Stimulated activated CD4-positive, alpha-beta T cell treated with anti-CD3 and anti-CD28 coated beads, Interleukin-4, amount 100 ng/mL, for 24 hours (primary cell): ENCODE results near the gene SEMA7A.

Experiments used
- DNase-seq: peaks from one replicate; pipeline ENCODE4 v3.0.0-alpha.2; 2020

Gene SEMA7A

DNA sequence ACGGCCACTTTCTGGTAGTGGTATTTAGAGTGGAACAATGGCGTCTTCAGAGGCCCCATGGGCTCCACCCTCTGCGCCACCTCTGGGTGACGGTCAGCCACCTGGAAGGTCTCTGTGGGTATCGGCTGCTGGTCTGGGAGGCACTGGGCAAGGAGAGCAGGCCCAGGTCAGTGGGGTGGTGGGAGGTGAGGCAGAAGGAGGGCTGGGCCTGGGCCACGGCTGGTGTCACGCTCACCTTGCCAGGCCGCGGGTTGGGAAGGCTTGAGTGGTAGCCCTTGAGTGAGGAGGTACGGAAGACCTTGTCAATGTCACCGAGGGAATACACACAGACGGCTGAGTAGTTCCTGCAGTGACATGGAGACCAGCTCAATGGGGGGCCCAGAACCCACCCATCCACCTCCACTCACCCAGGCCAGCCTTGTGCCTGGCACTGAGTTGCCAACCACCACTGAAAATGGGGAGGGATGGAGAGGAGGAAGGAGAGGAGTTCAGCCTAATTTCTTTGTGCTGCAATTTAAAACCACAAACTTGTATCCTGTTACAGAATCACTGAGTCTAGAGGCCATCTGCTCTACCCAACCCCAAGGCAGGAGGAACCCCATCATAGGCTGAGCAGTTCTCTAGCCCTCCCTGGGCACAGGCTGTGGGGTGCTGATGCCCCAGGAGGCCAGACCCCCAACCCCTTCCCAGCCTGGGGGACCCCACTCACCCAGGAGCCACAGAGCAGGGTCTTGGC is 19.0 kb downstream of the SEMA7A start:
- DNase-seq: no peak

DNA sequence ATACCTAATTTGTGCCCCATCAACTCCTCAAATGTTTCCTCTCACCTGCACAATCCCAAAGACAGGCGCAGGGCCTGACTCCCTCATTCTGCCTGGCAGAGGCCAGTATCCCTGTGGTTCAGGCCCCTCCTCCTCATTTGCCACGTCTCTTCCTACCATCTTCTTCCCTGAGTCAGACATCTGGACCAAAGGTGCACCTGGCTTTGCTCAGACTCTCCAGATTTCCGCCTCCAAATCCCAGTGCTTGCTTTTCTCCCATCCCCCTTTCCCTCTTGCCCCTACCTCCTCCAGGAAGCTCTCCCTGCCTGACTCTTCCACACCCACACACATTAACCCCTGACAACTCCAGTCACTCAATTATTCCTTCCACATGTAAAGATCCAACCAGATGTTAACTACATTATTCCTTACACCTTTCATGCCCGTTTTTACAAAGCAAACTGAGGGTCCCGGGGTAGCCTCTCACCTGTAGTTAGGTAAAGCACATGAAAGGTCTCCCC is 19.6 kb downstream of the SEMA7A start:
- no peak for DNase-seq

DNA sequence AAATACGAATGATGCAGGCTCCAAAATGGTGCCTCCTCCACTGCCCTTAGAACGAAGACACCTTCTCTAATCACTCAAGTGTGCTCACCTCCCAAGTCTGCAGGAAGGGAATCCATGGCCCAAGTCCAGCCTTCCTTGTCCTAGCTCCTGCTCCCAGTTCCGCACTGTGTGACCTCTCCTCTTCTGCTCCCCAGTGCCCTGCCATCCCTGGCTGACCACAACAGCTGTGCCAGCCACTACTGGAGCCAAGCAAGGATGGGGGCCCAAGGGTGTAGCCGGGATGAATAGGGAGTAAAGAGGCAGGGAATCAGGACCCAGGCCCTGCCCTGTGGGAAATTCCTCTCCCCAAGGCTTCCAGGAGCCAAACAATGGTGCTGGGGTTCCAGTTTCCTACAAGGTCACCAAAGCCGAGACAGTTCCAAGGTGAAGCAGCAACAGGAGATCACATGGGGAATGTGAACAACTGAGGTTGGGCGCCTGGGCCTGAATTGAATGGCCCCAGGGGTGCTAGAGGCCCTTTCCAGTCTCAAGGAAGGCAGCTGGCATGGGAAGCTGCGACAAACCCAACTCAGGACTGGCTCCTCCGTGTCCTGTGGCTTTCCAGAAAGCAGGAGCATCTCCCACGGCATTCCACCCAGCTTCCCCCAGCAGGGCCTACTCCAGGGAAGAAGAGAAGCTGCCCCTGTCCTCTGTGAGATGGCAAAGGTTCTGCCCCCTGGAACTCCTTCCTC is 20.2 kb downstream of the SEMA7A start:
- DNase-seq: no peak

DNA sequence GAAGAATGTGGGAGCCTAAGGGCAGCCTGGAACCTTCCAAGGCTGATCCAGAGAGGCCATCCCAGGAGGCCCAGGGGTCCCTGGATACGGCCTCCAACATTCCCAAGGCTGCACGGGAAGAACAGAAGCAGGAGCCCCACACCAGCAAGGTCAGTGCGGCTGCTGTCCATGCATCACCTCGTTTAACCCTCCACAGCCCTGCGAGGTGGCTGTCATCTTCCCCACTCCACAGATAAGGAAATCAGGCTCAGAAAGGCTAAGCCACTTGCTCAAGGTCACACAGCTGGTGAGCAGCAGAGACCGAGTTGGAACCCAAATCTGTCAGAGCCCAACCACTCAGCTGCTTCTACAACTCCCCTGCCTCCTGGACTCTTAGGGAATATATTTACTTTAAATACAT is 21.6 kb downstream of the SEMA7A start:
- no peak for DNase-seq

DNA sequence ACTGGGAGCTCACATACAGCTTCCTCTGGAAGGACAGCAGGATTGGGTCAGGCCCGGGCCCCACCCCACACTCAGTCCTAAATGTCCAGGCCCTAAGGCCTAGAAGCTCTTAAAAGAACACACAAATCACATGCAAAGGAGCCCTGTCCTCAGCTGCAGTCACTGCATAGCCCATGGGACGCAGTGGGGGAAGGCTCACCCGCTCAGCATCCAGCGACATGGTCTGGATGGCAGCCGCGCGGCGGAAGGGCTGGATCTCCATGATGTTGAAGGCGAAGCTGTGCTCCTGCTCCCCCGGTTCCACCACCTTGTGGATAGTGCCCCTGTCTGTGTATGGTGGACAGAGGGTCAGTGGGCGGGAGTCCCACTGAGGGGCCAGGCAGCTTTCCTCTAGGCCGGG is 22.1 kb downstream of the SEMA7A start:
- DNase-seq: no peak

DNA sequence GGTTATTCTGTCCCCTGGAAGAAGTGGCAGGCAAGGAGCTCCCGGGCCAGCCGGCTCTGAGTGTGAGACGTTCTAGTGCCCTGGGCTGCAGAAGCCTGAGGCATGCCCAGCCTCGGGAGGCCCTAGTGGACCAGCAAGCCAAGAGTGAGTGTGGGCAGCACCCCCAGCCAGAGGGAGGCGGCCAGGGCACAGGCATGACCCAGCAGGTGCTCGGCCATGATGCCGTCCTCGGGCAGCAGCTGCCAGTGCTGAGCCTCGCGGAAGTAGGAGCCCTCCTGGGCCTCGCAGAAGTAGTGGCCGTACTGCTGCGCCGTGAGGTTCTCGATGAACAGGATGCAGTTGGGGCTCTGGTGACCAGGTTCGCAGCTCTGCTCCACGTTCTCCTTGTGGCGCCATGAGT is 23.3 kb downstream of the SEMA7A start:
- DNase-seq: no peak

DNA sequence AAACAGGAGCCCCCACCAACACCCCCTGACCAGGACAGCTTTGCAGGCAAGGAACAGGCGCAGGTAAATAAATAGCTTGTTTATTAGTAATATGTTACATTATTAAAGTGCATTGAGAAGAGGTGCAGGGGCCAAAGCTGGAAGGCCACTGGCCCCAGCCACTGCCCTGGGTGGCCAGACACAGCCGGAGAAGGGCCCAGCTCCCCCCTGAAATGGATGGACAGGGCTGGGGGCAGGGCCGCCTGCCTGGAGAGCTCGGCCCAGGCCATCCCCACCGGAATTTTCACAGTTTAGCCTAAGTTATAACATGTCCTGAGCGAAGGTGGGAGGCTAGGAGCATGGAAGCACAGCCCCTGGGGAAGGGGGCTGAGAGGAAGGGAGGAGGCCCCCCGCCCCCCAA is 24.5 kb downstream of the SEMA7A start:
- DNase-seq: no peak

DNA sequence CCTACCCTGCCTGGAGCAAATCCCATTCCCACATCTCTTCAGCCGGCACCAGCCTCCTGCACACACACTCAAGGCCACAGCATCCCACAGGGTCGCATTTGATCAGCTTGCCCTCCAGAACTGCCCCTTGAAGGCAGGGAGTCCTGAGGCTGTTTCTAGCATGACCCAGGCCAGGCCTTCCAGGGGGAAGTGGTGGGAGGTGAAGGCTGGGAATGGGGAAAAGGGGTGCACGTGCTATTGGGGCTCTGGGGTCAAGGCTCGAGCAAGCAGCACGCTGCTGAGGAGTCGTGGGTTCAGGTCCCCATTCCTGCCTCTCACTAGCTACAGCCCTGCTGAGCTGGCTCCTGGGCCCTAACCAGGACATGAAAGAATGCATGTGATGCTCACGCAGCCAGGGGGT is 24.9 kb downstream of the SEMA7A start:
- DNase-seq: no peak

DNA sequence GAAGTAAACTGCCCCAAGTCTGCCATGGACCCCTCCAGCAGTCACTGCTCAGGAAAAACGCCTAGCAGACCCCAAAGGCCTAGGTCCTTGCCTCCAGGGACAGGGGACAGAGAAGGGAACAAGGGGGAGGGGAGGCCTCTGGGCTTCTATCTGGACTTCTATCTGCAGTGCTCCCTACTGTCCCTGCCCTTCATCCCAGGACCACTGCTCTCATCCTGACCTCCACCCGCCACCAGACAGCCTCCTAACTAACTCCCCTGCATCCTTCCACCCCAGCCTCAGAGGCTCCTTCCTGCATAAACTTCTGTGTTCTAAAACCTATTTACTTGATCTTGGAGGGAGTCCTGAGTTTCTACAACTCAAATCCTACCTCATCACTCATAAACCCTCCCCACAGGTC is 25.4 kb downstream of the SEMA7A start:
- DNase-seq: no peak

DNA sequence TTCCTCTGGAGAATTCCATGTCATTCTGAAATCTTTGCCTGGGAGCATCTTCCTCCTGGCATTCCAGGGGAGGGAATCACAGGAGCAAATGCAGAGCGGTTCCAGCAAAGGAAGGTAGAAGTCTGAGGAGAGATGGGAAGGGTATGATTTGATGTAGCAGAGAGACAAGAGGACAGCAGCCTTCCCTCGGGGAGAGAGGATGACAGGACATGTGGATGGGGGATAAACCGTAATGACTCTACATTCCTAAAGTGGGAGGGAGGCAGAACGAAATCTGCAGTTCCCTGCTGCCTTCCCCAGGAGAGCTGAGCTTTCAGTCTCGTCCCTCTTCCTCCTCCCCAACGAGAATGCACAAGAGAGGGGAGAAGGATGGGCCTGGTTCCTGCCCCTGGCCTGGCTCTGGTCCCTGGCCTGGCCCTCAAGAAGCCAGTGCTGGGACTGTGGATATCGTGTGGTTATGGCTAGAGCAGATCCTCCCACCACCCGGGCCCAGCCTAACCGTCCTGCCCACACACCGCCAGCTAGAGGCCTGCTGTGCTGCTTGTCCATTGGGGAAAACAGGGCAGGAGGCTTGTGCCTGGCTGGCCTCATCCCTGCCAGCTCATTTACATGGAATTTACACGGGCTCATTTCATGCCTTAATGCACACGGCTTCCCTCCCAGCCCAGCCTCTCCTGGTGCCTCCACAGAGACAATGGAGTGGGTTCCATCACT is 26.6 kb downstream of the SEMA7A start:
- DNase-seq: no peak

DNA sequence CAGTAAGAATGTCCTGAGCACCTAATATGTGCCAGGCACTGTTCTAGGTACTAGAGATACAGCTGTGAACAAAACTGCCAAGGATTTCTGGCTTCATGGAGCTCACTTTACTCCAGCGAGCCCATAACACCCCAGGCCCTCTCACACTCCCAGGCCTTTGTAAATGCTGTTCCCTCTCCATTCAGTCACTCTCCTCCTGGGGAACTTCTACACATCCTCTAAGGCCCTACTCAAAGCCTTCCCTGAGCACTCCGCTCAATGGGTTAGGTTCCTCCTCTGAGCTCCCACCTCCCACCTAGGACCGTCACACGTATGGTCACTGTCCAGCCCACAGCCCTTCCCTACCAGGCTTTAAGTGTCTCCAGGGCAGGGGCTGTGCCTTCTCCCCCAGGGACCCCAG is 27.2 kb downstream of the SEMA7A start:
- no peak for DNase-seq

DNA sequence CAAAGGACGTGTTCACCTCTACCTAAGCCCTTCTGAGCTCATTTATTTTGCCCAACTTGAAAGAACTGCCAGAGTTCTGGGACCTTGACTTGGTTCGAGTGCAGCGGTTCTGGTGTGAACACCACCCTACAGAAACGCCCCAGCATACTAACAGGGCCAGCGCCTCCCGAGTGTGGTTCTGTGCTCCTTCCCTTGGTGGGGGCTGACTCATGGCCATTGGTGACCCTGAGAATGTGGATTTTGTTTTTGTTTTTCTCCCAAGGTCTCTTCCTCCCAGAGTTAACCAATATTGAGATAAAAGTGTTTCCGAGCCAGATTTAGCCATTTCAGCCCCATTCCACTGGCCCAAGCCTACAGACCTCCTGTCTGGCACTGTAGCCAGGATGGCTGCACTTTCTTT is 27.9 kb downstream of the SEMA7A start:
- DNase-seq: no peak

DNA sequence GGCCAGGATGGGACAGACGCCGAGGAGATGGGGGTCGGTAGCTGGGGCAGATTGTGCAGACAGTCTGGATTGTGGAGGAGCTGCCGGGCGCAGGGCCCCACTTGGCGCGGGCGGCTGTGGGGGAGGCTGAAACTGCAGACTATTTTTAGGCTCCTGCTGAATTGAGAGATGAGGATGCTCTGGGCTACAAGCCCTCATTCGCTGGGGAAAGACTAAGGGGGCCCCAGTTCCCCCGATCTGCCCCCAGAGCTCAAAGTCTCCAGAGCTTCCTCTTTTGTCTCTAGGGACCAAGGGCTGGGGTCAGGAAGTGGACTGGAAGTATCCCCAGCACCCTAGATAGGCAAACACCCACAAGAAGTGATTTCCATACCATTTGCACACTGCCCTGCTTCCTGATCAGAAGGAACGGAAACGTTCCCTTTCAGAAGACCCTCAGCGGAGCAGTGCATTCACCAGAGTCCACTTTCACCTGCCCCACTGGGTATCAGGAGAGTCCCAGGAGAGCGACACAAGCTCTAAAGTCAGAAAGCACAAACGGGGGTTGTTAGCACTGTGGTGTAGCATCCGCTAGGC is 29.7 kb downstream of the SEMA7A start:
- DNase-seq: no peak

DNA sequence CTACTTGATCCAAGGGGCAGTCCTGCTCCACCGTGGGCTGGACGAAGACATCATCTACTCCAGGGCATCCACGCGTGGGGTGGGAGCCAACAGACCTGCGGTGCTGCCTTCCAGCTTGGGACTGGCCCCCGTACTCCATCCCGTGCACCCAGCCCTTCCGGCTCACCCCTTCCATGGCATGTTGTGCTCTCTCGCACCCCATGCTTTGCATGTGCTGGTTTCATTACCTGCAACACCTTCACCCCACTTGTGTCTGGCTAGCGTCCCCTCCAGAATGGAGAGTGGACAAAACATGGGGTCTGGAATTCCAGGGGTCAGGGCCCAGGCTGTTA is 30.2 kb downstream of the SEMA7A start:
- DNase-seq: no peak

DNA sequence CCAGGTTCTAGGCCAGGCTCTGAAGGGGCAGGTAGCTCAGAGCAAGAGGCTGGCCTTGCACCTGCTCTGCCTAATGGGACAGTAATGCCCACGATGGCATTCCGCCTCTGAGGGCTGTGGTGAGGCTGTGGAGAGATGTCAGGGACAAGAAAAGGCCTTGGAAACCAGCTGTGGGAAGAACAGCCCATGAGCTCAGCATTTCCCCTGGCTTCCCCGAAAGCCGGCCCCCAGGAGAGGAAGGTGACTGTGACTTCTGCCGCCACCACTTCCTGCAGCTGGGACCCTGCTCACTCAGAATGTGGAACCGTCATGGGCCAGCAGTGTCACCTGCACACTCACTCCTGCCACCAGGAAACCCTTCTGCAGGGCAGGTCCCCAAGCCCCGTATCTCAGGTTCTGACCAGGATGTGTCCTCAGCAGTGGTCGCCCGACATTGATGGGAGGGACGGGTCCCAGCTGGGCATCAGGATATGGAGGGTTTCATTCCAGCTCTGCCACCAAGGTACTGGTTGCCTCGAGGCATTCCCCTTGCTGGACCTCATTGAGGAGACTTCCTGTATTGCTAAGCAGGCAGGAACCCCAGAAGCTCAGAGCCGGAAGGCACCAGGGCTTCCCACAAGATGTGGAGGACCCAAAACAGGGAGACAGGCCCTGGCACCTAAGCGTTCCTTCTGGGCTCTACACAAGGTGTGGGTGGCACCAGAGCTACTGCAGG is 30.7 kb downstream of the SEMA7A start:
- peak; percentile 86 for DNase-seq

DNA sequence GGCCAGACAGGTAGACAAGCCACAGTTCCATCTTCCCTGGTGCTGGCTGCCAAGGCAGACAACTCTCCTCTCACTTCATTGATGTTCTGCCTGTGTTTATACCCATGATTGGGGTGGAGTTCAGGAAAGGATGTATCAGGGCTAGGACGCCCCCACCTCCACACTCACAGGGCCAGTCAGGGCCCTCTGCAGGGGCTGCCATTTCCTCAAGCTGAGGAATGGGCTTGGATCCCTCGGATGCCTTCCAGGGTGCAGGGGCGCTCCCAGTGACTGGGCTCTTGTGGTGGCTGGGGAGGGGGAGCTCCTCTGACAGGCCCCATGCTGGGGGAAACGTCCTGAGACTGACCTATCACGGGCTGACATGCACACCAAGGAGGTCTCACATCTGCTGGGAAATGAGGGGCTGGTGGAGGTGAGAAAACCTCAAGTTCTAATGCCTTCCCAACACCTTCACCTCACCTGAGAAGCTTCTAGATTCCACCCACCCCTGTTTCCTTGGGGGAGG is 31.4 kb downstream of the SEMA7A start:
- no peak for DNase-seq

DNA sequence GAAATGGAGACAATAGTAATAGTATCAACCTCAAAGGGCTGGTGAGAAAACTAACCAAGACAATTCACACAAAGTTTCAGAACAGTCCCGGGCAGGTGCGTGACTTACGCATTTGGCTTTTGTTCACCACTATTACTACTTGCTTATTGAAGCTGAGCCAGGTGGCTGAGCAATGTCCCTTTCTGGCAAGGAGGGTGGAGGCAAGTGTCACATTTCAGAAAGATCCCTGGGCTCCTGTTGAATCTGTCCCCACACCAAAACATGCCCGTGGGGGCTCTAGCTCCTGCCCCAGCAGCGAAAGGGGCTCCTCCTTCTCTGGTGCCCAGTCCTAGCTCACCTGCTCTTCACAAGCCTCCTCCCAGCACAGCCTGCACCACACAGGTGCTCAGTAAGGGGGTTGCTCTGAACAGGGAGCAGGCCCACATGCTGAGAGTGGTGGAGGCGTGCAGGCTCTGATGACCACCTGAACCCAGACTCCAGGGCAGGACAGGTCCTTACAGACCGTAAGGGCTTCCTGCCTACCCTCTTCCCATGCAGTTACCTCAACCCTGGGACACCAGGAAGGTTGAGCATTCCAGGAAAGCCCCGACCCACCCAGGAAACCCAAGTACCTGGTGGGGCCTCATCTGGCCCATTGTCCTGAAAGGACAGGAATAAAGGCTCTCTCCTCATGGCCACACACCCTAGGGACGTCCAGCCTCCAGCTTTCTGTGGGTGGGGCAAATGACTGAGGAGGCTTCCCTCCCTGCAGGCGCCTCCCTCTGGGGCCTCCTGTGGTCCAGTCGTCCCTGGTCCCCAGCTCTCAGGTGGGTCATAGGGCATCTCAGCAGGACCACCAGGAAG is 32.6 kb downstream of the SEMA7A start:
- peak; percentile 56 for DNase-seq

DNA sequence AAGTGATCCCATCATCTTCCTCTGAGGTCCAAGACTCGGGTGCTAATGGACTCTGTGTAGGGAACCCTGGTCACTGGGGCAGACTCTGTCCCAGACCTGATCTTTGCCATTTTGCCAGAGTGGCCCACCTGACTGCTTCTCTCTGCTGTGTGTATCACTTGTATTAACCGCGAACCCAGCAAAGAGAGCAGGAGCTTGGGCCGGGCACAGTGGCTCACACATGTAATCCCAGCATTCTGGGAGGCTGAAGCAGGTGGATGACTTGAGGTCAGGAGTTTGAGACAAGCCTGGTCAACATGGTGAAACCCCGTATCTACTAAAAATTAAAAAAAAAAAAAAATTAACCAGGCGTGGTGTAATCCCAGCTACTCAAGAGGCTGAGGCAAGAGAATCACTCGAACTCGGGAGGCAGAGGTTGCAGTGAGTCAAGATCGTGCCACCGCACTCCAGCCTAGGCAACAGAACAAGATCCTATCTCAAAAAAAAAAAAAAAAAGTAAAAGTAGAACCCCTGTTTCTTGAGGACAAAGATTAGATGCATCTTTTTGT is 33.4 kb downstream of the SEMA7A start:
- DNase-seq: peak; percentile 44

DNA sequence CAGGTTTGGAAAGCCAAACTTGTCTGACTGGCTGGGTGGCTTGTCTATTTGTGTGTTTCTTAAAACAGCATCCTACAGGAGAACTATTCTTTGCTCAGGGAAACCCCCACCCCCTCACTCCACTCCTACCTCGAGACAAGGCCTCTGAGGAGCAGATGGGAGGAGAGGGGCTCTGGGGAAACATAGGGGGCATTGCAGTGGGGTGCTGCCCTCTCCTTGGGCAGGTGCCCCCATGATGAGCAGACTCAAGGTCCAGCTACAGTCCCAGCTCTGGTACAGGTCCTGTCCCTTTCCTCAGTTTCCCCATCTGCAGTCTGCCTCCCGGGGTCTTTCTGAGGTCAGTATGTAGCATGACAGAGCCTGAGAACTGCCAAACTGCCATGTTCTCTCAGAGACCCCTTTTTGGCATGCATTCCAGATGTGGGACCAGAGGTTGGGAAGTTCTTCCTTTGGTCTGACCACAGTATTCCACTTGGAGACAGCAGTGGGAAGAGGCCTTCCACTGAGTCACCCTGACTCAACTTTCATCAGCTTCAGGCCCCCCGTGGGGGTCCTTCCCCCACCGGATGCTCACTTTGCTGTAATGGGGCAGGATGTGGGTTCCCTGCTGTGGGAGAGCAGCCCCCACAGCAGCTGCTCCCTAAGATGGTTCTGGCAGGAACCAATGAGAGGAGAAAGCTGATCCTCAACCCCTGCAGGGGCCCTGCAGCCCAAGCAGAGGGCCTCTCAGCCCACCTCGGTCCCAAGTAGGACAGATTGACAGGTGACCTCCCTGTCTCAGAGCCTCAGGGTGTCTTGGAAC is 34.0 kb downstream of the SEMA7A start:
- DNase-seq: peak; percentile 64

DNA sequence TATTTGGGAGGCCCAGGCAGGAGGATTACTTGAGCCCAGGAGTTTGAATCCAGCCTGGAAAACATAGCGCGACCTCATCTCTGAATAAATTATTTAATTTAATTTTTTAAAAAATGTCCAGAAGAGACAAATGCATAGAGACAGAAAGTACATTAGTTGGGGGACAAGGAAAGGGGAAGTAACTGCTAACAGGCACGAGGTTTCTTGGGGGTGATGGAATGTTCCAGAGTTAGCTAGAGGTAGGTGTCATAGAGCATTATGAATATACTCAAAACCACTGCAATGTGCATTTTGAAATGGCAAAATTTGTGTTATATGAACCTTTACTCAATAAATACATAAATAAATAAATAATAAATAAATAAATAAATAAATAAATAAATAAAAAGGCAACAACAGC is 34.7 kb downstream of the SEMA7A start:
- DNase-seq: no peak

DNA sequence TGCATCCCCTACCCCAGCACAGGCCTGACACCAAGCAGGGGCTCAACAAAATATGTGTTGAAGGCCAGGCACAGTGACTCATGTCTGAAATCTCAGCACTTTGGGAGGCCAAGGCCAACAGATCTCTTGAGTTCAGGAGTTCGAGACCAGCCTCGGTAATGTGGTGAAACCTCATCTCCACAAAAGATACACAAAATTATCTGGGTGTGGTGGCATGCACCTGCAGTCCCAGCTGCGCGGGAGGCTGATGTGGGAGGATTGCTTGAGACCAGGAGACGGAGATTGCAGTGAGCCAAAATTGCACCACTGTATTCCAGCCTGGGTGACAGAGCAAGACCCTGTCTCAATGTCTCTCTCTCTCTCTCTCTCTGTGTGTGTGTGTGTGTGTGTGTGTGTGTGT is 35.6 kb downstream of the SEMA7A start:
- DNase-seq: no peak
